GM10847 (cell line): ENCODE measurements around the gene DCTN3.

Experiments used
- POLR2A ChIP-seq: IDR thresholded peaks from 2 replicates; pipeline ENCODE4 v1.6.1; 2011; ENCODE audit not compliant: insufficient read length; ENCODE audit errors: extremely low read depth

The DCTN3 gene

GRCh38 chr9:34589636-34590380, 30.5 kb downstream of the DCTN3 start, which contains the start of gene CNTFR:
CNTFR (minus strand) TSS chr9:34589724; CDS start chr9:34568981, 20,743 bp downstream.
- TF ChIP-seq POLR2A: no peak

- no peak for TF ChIP-seq POLR2A
These were observed 31.3 kb downstream of the DCTN3 start for GRCh38 chr9:34588671-34589635.

GRCh38 chr9:34587271-34587670, 33.0 kb downstream of the DCTN3 start:
- no peak for TF ChIP-seq POLR2A

GRCh38 chr9:34585946-34586669, 34.2 kb downstream of the DCTN3 start:
- TF ChIP-seq POLR2A: no peak

GRCh38 chr9:34584970-34585369, 35.3 kb downstream of the DCTN3 start:
- no peak for TF ChIP-seq POLR2A

- no peak for TF ChIP-seq POLR2A
These were observed 37.5 kb downstream of the DCTN3 start for GRCh38 chr9:34582787-34583186.

GRCh38 chr9:34581318-34581717, 39.0 kb downstream of the DCTN3 start:
- no peak for TF ChIP-seq POLR2A

DNA sequence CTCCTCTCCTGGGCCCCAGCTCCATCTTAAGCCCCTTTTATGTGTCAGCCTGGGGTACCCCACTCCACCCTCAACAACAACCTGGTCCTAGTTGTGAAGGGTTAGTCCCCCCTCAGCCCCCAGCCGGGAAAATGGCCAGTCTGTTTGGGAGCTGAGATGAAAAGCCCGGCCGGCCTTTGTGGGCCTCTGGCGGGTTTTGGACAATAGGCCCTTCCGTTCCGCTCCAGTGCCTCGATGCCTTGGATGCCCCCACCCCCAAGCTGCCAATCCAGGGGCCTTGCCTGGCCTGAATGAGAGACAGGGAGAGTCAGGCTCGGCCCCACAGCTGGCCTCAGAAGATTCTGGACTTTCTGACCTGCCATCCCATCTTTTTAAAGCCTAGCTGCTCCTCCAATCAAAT, 39.9 kb downstream of the DCTN3 start:
- TF ChIP-seq POLR2A: no peak

DNA sequence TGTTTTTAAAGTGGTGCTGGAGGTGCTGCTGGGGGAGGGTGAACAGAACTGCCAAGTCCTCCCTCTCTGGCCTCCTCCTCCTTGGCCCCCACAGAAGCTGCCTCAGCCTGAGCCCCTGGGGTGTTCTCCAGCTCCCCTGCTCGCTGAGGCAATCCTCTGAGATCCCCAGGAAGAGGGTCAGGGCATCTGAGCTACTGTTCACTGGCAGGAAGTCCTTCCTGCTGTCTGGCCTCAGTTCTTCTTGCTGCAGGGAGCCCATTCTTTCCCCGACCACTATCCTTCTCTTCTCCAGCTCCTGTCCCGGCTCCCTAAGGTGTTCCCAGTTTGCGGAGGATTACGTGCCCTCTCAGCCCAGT, 40.5 kb downstream of the DCTN3 start:
- no peak for TF ChIP-seq POLR2A

DNA sequence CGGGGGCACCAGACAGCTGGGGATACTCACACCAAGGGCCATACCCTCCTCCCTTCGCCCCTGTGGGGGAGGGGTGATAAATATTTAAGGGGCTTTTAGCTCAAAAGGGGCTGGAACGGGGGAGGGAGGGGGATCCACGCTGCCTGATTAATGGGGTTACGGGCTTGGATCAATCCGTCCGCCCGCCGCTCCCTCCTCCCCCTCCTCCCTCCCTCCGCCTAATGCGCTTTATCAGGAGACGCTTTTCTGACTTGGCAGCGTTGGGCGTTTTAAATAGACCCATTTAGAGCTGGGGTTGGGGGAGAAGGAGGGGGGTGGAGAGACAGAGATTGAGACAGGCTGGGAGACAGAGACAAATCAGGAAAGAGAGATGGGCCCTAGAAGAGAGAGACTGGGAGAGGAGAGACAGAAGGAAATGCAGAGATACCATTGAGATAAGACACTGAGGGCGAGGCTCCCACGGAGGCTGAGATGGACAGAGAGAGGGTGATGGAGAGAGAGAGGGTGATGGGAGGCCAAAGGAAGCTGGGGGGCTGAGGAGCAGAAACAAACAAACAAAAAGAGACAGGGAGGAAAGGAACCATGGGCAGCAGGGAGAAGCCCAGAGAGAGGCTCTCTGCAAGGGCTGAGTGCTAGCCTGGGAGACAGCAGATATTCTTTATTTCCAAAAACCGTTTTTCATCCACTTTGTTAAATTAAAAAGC, 41.0 kb downstream of the DCTN3 start:
- no peak for TF ChIP-seq POLR2A

DNA sequence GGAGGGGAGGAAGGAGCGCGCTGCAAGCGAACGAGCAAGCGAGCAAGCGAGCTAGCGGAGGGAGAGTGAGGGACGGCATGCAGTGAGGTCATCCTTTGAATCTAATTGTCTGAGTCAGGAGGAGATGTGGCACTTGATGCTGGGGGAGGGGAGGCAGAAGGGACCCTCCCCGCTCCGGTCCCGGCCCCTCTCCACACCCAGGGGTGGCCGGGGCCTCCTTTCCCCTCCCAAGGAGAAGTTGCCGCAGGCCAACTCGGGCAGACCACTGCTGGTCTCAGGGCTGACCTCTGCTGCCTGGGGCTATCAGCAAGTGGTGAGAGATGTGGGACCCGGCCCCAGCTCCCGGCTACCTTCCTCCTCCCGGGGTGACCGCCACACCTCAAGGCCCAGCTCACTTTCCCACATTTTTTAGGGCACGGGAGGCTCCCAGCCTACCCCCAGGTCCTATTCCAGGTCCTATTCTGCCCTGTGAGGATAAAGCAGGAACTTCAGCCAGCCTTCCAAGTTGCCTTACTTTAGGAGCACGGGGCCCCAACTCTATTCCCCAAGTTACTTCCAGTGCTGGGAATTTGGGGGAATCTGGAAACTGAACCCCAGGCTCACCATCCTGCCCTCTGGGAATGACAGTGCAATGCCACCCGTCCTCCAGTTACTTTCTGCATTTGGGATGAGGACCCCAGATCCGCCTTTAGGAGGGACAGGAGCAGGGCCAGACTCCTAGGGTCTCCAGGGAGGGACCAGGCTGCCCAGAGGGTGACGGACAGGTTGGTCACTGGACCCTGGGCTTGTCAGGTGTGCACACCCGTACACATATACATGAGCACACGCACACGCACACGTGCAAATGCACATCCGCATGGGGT, 41.8 kb downstream of the DCTN3 start:
- no peak for TF ChIP-seq POLR2A

DNA sequence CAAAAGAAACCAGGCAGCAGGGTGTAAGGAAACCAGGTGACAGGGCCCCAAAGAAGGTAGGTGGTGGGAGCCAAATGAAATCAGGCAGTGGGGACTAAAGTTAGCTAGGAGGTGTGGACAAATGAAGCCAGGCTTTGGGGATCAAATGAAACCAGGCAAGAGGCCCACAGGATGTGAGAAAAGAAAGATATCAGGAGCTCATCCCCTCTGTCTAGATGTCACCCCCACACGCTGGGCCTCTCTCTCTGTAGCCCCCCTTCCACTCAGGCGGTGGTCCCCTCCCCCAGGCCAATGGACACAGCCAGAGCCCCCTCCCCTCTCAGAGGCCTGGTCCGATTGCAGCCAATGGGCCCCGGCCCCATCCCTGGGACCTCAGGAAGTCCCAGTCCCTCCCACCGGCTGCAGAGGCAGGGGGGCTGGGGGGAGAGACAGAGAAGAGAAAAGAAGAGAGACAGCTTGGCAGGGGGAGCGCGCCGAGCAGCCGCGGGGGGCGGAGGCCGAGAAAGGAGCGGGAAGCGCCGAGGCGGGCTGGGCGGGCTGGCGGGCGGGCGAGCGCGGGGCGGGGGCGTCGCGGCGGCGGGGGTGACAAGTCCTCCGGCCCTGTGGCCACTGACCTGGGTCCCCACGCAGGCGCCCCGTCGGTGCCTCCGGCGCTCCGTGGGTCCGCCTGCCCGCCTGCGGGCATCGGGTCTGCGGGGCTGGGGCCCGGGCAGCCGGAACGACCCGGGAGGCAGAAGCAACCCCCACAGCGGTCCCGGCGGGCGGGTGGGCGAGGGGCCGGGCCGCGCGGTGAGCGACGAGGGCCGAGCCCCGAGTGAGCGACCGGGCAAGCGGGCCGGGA, 42.7 kb downstream of the DCTN3 start:
- no peak for TF ChIP-seq POLR2A
